Left hindlimb (tissue), 1 donor: ENCODE data around the gene POMT1.
"Not testable (repeated sequence)": the region's sequence is repeated elsewhere in the genome, so short reads cannot be mapped to it uniquely, and the experiment has no call there.

Experiments used
- DNase-seq: peaks from one replicate; pipeline ENCODE4 v3.0.0-alpha.2; 2018

POMT1 gene

DNA sequence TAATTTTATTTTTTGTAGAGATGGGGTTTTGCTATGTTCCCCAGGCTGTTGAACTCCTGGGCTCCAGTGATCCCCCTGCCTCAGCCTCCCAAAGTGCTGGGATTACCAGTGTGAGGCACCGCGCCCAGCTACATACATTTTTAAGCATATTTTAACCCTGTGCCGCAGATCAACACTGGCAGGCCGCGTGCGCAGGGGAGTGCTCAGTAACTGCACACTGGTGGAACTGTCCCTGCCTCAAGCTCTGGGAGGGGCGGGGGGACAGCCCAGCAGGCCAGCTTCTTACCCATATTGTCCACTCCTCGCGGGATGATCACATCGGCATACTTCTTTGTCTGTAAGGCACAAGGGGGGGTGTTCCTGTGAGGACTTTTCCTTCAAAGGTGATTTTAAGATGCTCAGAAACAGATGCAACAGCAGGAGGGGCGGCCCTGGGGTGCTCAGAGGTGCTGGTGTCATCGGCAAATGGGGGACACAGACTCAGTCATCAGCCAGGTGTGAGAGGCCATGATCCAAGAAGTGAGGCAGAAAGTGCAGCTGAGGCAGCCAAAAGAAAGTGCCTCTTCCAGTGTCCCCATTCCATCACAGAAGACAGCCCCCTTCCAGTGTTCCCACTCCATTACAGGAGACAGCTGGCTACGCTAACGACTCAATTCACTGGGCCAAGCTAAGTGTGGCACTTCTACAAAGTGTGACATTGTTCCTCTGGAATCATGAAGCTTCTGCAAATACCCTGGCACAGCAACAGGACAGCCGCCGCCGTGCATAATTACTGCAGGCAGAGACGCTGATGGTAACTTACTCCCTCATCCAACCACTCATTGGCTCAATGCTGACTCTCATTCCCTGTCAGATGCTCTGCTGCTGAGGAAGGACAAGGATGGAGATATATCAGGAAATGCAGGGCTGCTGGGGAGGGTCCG is 23.2 kb downstream of the POMT1 start:
- no peak for DNase-seq

GRCh38 chr9:131528186-131528585 is 25.5 kb downstream of the POMT1 start:
- DNase-seq: no peak

DNA sequence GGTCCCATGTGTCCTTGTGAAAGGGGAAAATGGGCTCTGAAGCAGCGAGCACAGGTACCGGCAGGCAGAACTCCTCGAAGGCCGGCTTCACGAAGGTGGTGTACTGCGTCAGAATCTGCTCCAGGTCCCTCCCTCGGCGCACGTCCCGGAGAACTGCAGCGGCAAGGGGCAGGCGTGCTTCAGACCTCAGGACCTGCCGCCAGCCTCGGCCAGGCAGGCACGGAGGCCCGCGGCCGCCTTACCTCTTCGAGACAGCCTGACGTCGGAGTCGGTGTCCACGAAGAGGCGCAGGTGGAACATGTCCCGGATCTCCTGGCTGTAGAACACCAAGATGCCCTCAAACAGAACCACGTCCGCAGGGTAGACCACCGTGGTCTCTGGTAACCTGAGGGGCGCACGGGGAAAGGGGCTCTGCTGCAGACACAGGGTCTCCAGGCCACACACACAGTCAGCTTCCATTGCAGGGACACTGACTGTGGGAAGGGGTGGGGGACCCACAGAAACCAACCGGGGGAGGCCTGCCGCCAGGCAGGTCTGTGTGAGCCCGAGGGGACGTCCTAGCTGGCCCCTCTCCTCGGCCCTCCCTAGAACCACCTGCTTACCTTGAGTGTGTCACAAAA is 26.3 kb downstream of the POMT1 start:
- DNase-seq: no peak

DNA sequence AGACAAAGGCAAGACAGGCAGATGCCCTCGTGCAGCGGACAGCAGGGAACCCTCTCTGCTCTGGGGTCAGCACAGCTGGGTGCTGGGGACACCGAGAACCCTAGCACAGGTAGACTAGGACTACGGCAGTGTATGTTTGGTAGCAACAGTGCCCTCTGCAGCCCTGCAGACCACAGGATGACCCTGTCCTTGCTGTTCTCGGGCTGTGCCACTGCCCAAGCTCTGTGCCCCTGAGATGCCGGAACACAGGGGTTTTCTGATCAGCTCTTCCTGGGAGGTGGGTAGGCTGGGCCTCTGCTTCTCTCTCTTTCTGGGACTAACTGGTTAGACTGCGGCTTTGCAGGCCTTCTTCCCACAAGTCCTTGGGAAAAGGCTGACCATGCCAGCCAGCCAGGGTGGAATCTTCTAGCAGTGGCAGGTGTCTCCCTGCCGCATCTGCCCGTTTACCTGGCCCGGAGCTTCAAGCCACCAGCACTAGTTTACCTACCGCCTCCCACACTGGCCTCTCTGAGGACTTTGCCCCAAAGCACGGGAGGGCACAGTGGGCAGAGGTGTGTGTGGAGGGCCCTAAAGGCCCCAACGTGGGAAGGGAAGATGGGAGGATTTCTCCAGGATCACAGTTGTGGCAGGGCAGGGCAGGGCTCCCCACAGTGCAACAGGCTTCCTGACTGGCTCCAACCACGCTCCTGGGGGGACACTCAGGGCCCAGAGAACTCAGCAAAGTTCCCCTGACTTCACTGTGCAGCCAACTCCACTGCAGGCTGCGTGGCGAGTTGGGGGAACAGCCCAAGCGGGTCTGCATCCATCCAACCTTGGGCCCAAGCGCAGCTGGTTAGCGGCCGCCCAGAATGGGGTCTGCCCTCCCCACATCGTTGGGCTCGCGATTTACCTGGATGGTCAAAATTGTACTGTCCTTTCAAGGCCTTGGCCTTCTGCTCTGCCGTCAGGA is 27.2 kb downstream of the POMT1 start:
- DNase-seq: no peak

GRCh38 chr9:131530546-131530919 is 27.8 kb downstream of the POMT1 start:
- DNase-seq: peak; percentile 62

DNA sequence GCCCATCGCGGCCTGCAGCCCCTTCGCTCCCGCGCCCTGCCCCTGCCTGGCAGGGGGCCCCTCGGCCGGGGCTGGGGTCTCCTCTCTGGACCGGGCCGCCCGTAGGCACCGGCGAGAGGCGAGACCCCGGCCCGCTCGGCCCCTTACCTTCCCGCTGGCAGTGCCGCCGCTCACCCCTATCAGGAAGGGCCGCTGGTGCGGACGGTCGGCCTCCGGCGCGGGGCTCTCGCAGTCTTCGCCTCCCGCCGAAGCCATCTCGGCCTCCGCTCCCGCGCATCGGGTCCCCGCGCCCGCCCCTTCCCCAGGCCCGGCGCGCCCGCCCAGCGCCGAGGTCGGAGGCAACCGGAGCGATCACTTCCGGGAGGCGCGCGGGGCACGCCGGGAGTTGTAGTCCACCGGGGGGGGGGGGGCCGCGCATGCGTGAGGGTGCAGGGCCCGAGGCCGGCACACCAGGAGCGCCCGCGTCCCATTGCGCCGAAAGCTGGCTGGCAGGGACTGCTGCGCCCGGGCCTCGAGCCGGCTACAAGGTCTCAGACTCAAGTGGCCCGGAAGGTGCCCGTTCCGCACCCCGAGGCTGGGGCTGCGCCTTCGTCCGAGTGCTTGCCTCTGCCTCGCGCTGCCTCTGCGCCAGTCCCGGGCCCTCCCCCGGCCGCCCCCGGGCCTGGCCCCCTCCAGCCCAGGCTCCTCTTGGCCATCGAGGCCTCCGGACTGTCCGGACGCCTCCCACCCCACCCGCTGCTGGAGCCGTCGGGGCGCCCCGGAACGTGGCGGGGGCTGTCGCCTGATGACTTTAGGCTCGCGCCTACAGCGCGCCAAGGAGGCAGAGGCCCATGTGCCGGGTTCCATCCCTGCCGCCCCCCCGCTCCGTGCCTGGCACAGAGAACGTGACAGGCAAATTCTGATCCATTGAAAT is 28.5 kb downstream of the POMT1 start, which contains the start of gene UCK1:
Gene UCK1 (minus strand): TSS at position 344 of the 913 bp plus-strand sequence. CDS start 89 bp downstream, at position 255.
- peak; percentile 92 for DNase-seq

DNA sequence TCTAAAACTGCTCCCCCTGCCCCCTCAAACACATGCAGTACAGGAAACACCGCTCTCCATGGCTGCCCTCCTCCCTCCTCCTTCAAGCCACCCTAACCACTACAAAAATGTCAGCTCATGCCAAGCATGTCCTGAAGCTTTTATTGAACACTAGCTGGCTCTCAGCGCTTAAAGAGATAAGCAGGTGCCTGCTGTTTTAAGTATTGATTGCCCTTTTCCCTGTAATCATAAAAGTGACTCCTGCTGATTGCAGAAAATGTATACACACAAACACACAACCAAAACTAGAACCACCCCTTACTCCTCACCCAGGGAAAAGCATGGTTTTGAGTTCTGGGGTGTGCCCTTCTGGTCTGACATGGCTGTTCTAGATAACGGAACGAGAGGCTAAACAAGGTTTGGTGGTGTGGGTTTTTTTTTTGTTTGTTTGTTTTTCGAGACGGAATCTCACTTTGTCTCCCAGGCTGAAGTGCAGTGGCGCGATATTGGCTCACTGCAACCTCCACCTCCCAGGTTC is 32.1 kb downstream of the POMT1 start:
- no peak for DNase-seq

- DNase-seq: no peak
Measured at GRCh38 chr9:131537946-131538345, 35.2 kb downstream of the POMT1 start.

GRCh38 chr9:131539223-131539923 is 36.7 kb downstream of the POMT1 start:
- no peak for DNase-seq

DNA sequence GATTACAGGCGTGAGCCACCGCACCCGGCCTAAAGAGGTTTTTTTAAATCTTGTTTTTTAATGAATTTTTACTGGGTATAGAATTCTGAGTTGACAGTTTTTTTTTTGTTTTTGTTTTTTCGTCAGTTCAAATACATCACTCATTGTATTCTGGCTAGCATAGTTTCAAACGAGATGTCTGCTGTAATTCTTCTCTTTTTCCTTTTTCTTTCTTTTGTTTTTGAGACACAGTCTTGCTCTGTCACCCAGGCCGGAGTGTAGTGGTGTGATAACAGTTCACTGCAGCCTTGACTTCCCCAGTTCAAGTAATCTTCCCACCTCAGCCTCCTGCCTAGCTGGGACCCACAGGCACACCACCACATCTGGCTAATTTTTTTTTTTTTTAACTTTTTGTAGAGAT is 40.4 kb downstream of the POMT1 start:
- no peak for DNase-seq

DNA sequence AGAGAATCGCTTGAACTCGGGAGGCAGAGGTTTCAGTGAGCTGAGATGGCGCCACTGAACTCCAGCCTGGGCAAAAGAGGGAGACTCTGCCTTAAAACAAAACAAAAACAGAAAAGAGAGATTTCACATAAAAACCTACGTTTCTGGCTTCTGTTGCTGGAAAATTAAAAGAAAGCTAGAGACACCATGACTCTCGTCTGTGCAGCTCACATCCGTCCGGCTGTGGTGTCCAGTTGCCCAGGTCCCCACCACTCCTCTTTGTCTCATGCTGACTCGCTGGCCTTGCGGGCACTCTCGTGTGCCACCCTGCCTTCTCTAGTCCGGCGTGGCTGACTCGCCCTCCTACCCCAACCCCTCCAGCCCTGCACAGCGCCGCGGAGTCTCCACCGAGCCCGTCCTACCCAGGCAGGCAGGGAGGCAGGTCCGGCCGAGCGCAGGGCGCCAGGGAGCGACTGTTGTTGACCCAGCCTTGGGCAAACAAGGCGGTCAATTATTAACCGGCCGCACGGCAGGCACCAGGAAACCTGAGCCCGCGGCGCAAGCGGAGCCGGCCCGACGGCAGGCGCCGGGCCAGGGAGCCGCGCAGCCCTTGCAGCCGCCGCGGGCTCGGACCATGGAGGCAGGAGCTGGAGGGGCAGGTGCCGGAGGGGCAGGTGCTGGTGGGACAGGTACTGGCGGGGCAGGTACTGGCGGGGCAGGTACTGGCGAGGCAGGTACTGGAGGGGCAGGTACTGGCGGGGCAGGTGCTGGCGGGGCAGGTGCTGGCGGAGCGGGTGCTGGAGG is 42.5 kb downstream of the POMT1 start, which contains the start of gene PRRT1B:
Gene PRRT1B (plus strand): TSS at position 521 of the 783 bp plus-strand sequence. CDS start 93 bp downstream, at position 614.
- DNase-seq: no peak

DNA sequence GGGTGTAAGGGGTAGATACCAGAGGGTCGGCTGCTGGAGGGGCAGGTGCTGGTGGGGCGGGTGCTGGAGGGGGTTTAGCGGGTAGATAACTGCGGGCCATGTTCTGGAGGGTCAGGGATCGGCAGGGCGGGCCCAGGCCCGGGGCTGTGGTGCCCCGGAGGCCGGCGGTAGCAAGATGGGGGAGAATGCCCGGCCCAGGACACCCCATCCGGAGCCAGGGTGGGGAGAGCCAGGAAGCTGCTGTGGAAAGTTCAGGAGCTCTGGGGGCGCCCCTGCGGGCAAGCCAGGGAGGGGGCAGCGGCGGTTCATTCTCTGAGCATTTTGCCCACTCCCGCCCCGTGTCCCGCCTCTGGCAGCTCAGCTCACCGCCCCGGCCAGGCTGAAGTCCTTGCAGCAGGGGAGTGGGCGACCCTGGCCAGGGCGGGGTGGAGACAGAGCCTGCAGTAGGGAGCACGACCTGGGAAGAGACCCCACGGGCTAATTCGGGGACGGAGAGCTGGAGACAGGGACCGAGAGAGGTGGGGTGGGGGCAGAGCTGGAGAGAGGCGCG is 43.1 kb downstream of the POMT1 start:
- DNase-seq: no peak

- DNase-seq: peak; percentile 69
Measured at GRCh38 chr9:131546336-131547084, 43.8 kb downstream of the POMT1 start.

GRCh38 chr9:131549186-131549585 is 46.5 kb downstream of the POMT1 start:
- DNase-seq: not testable (repeated sequence)

- DNase-seq: not testable (repeated sequence)
Measured at GRCh38 chr9:131550465-131550864, 47.7 kb downstream of the POMT1 start.

DNA sequence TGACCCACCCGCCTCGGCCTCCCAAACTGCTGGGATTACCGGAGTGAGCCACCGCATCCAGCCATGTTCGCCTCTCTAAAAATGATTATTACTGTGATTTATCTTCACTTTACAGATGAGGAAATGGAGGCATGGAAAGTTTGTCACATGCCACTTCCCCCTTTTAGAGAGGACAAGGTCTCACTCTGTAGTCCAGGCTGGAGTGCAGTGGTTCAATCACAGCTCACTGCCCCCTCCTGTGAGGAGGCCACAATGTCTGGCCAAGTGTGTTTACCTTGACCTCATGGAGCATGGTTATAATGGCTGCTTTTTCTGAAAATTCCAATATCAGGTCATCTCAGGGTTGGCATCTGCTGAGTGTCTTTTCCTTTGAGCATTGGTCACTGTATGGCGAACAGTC is 49.3 kb downstream of the POMT1 start:
- no peak for DNase-seq

- no peak for DNase-seq
Measured at GRCh38 chr9:131554087-131554842, 51.5 kb downstream of the POMT1 start.

DNA sequence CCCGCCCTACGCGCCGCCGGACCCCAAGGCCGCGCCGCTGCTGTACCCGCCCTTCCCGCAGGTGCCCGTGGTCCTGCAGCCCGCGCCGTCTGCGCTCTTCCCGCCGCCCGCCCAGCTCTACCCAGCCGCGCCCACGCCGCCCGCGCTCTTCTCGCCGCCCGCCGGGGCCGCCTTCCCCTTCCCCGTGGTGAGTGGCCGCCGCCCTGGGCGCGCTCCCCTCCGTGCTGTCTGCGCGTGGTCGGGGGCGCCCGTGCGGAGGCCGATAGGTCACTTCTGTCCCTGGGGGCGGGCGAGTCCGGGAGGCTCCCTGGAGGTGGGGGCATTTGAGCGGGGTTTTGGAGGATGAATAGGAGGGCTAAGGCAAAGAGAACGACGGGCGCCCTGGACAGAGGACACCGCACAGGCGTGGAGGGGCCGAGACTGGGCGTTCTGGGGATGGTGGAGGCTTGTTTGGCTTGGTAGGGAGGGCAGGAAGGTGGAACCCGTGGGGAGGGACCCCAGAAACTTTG is 52.2 kb downstream of the POMT1 start:
- DNase-seq: no peak
